Measurements from ENCODE around the gene SLC8A1.
A peak's percentile ranks its signal among the peaks of the same experiment; 100 is the strongest.

Gene SLC8A1

GRCh38 chr2:40202798-40203400 is 249.0 kb downstream of the SLC8A1 start:
- ATAC-seq, result peak; percentile 68
- no peak for TF ChIP-seq ESRRG (CRISPR knock-in tag; IDR thresholded peaks at IDR 0.05)
- TF ChIP-seq RARB (CRISPR knock-in tag; IDR thresholded peaks at IDR 0.05), result no peak
- TF ChIP-seq ISL1 (CRISPR knock-in tag; IDR thresholded peaks at IDR 0.05), result peak; percentile 90
- TF ChIP-seq PATZ1 (CRISPR knock-in tag; IDR thresholded peaks at IDR 0.05; ENCODE audit: borderline replicate concordance), result no peak
- TF ChIP-seq POU6F1 (CRISPR knock-in tag; IDR thresholded peaks at IDR 0.05; ENCODE audit: borderline replicate concordance, low read depth), result no peak
- TF ChIP-seq TCF4 (CRISPR knock-in tag; IDR thresholded peaks at IDR 0.05; ENCODE audit: borderline replicate concordance), result no peak
- peak; percentile 44; the same call in 1 of the 2 replicates for TF ChIP-seq TOX (CRISPR knock-in tag; IDR thresholded peaks at IDR 0.05; ENCODE audit: borderline replicate concordance)
- TF ChIP-seq ARNTL (CRISPR knock-in tag; IDR thresholded peaks at IDR 0.05; ENCODE audit: borderline replicate concordance, low read depth), result no peak
- no peak for TF ChIP-seq ZFP30 (CRISPR knock-in tag; IDR thresholded peaks at IDR 0.05)
- TF ChIP-seq BACH2 (CRISPR knock-in tag; IDR thresholded peaks at IDR 0.05; ENCODE audit: borderline replicate concordance), result no peak
- TF ChIP-seq SNAI2 (CRISPR knock-in tag; IDR thresholded peaks at IDR 0.05), result peak; percentile 59; the same call in 1 of the 2 replicates

- TF ChIP-seq PATZ1 (CRISPR knock-in tag; IDR thresholded peaks at IDR 0.05; ENCODE audit: borderline replicate concordance) (no peak), SNAI2 (CRISPR knock-in tag; IDR thresholded peaks at IDR 0.05) (no peak), ISL1 (CRISPR knock-in tag; IDR thresholded peaks at IDR 0.05) (no peak), TOX (CRISPR knock-in tag; IDR thresholded peaks at IDR 0.05; ENCODE audit: borderline replicate concordance) (no peak), ZNF70 (CRISPR knock-in tag; IDR thresholded peaks at IDR 0.05) (no peak), CREB5 (CRISPR knock-in tag; IDR thresholded peaks at IDR 0.05; ENCODE audit: low read depth) (no peak), ZC3H10 (CRISPR knock-in tag; IDR thresholded peaks at IDR 0.05) (no peak), ARNTL (CRISPR knock-in tag; IDR thresholded peaks at IDR 0.05; ENCODE audit: borderline replicate concordance, low read depth) (no peak), TCF4 (CRISPR knock-in tag; IDR thresholded peaks at IDR 0.05; ENCODE audit: borderline replicate concordance) (no peak), ZFP3 (CRISPR knock-in tag; IDR thresholded peaks at IDR 0.05) (no peak), OSR1 (CRISPR knock-in tag; IDR thresholded peaks at IDR 0.05) (no peak), ESRRG (CRISPR knock-in tag; IDR thresholded peaks at IDR 0.05) (no peak), CSRNP3 (CRISPR knock-in tag; IDR thresholded peaks at IDR 0.05) (no peak), ZNF565 (CRISPR knock-in tag; conservative IDR thresholded peaks at IDR 0.05; ENCODE audit: low read depth) (no peak)
- ATAC-seq, result no peak
These were observed 250.5 kb downstream of the SLC8A1 start for GRCh38 chr2:40201425-40201824.

GRCh38 chr2:40200366-40200915 is 251.4 kb downstream of the SLC8A1 start:
- ATAC-seq, result no peak
- TF ChIP-seq ZFP30 (CRISPR knock-in tag; IDR thresholded peaks at IDR 0.05), result no peak
- TF ChIP-seq SNAI2 (CRISPR knock-in tag; IDR thresholded peaks at IDR 0.05), result no peak
- no peak for TF ChIP-seq PATZ1 (CRISPR knock-in tag; IDR thresholded peaks at IDR 0.05; ENCODE audit: borderline replicate concordance)
- TF ChIP-seq GLIS3 (CRISPR knock-in tag; IDR thresholded peaks at IDR 0.05), result no peak
- no peak for TF ChIP-seq ZNF8 (CRISPR knock-in tag; IDR thresholded peaks at IDR 0.05)

Data from SK-N-SH treated with all-trans-retinoic acid at 6 μM for 48 hours (cell line).